GM18505 (cell line): ENCODE data around the gene MPDU1.

Source experiments
- ATAC-seq: cut with Tn5 transposase; IDR thresholded peaks from one replicate; pipeline ENCODE4 v1.9.1; 2021; ENCODE audit not compliant: unreplicated experiment
- POLR2A ChIP-seq: IDR thresholded peaks from 4 replicates; pipeline ENCODE4 v1.6.1; 2011; ENCODE audit warnings: borderline replicate concordance; ENCODE audit not compliant: insufficient read depth, insufficient read length; ENCODE audit errors: extremely low read depth

MPDU1 gene

GRCh38 chr17:7579834-7580603 lies 3.6 kb upstream of the MPDU1 start:
- TF ChIP-seq POLR2A, result no peak
- no peak for ATAC-seq

- TF ChIP-seq POLR2A, result peak; percentile 20
- no peak for ATAC-seq
Measured at GRCh38 chr17:7580604-7581575, 2.8 kb upstream of the MPDU1 start.

GRCh38 chr17:7582396-7583252 lies 1.0 kb upstream of the MPDU1 start:
- ATAC-seq, result no peak
- no peak for TF ChIP-seq POLR2A

- TF ChIP-seq POLR2A, result no peak
- no peak for ATAC-seq
Measured at GRCh38 chr17:7586673-7587419, 3.2 kb downstream of the MPDU1 start.

GRCh38 chr17:7587420-7588151 lies 3.9 kb downstream of the MPDU1 start:
- ATAC-seq, result no peak
- no peak for TF ChIP-seq POLR2A

GRCh38 chr17:7588553-7589203 lies 5.0 kb downstream of the MPDU1 start:
- no peak for TF ChIP-seq POLR2A
- ATAC-seq, result no peak

- no peak for ATAC-seq
- TF ChIP-seq POLR2A, result peak; percentile 13
Measured at GRCh38 chr17:7589204-7589868, 5.7 kb downstream of the MPDU1 start.

- no peak for TF ChIP-seq POLR2A
- ATAC-seq, result no peak
Measured at GRCh38 chr17:7589891-7590691, 6.4 kb downstream of the MPDU1 start, which contains the start of gene SOX15. Gene SOX15 (minus strand): TSS chr17:7590094. CDS start chr17:7589676, 418 bp downstream.

- ATAC-seq, result no peak
- TF ChIP-seq POLR2A, result no peak
Measured at GRCh38 chr17:7590743-7591142, 7.1 kb downstream of the MPDU1 start.

GRCh38 chr17:7591596-7591995 lies 7.9 kb downstream of the MPDU1 start:
- ATAC-seq, result no peak
- TF ChIP-seq POLR2A, result no peak
